A673 (cell line): Measurements from ENCODE around the gene ATP8A2. TPM values are rescaled to one million over a fixed set of nuclear protein-coding genes. Genes with fewer than 3 reads are reported as not detected.

Experiments used
- BruUV-seq: library from RNA; stranded (reverse); fragments of 400-500 nt; replicated peaks from 2 replicates; lab custom pipeline; 2021; lab: Mats Ljungman, UMichigan
- CTCF ChIA-PET: fragments of 300-600 bp; sonication (Branson Sonifier 250); formaldehyde crosslinking; loops from one replicate; lab custom pipeline; 2022; ENCODE audit warnings: antibody characterized with exemption; lab: Charles Lee
- POLR2A ChIA-PET: fragments of 300-600 bp; sonication (Branson Sonifier 250); formaldehyde crosslinking; loops from one replicate; lab custom pipeline; 2022; ENCODE audit warnings: antibody characterized with exemption; ENCODE audit not compliant: low non-redundant PET; lab: Charles Lee
- DNase-seq: peaks from one replicate; pipeline ENCODE4 v3.0.0-alpha.2; 2015; ENCODE audit warnings: low spot score
- H3K27ac ChIP-seq: fragments of 200-600 bp; sonication (generic); 2 replicates; pipeline ENCODE4 v1.5.1; 2016; ENCODE audit warnings: mixed run types, low read depth, mild to moderate bottlenecking, mixed read lengths, antibody characterized with exemption, low read length; ENCODE audit not compliant: poor library complexity, severe bottlenecking
- H3K27me3 ChIP-seq: fragments of 200-600 bp; sonication (generic); replicated peaks from 2 replicates; pipeline ENCODE4 v1.6.1; 2017; ENCODE audit warnings: mixed run types, low read depth, mild to moderate bottlenecking, mixed read lengths, antibody characterized with exemption, low read length; ENCODE audit not compliant: insufficient read depth, poor library complexity
- H3K36me3 ChIP-seq: fragments of 200-600 bp; sonication (generic); 2 replicates; pipeline ENCODE4 v1.6.1; 2016; ENCODE audit warnings: mixed run types, mild to moderate bottlenecking, mixed read lengths, antibody characterized with exemption, low read length; ENCODE audit not compliant: insufficient read depth, poor library complexity, severe bottlenecking
- H3K4me1 ChIP-seq: fragments of 200-600 bp; sonication (generic); 2 replicates; pipeline ENCODE4 v1.6.1; 2017; ENCODE audit warnings: mixed run types, mild to moderate bottlenecking, mixed read lengths, antibody characterized with exemption, low read length; ENCODE audit not compliant: insufficient read depth, poor library complexity, severe bottlenecking
- H3K4me3 ChIP-seq: fragments of 200-600 bp; sonication (generic); 2 replicates; pipeline ENCODE4 v1.5.1; 2016; ENCODE audit warnings: low read depth, mixed run types, mild to moderate bottlenecking, mixed read lengths, low read length; ENCODE audit not compliant: poor library complexity, severe bottlenecking
- H3K9me3 ChIP-seq: fragments of 200-600 bp; sonication (generic); 2 replicates; pipeline ENCODE4 v1.6.1; 2016; ENCODE audit warnings: mixed run types, low read depth, mild to moderate bottlenecking, mixed read lengths, antibody characterized with exemption, low read length; ENCODE audit not compliant: poor library complexity, severe bottlenecking
- CTCF ChIP-seq: fragments of 300-800, 200-600 bp; sonication (generic); conservative IDR thresholded peaks from 2 replicates; pipeline ENCODE4 v1.5.1; 2017; ENCODE audit warnings: low read depth, mild to moderate bottlenecking, antibody characterized with exemption, low read length, moderate library complexity, mixed read lengths
- EZH2 ChIP-seq: fragments of 200-600 bp; sonication (generic); IDR thresholded peaks from 2 replicates; pipeline ENCODE4 v1.6.1; 2017; ENCODE audit warnings: borderline replicate concordance, low read depth, mild to moderate bottlenecking, mixed read lengths, antibody characterized with exemption, low read length; ENCODE audit not compliant: poor library complexity, severe bottlenecking
- intact Hi-C: fragments of 100-400 bp; cut with micrococcal nuclease; formaldehyde crosslinking; loops from one replicate; pipeline ENCODE4 v1.10.0; 2022; ENCODE audit not compliant: unreplicated experiment
- total RNA-seq: library from RNA; stranded (reverse); gene quantifications from 2 replicates; pipeline ENCODE4 v1.2.3, GENCODE V29; 2021

ATP8A2 gene
- total RNA-seq, 1 experiment from 2014 or later, result 0.92 TPM

- no peaks in the 10 kb centered on the region for H3K27me3 ChIP-seq
- H3K36me3 ChIP-seq, result no peaks in the 10 kb centered on the region
- TF ChIP-seq CTCF (no peak), EZH2 (no peak)
- intact Hi-C loops, result no loop called here
- ChIA-PET POLR2A (no interaction called here), CTCF (no interaction called here)
- H3K4me1 ChIP-seq, result peaks cover 22% of the 10 kb centered on the region
- no TSS peak for BruUV-seq
- peak; percentile 25 for DNase-seq
- H3K9me3 ChIP-seq, result peaks cover 4% of the 10 kb centered on the region
- H3K4me3 ChIP-seq, result peak overlapping the region; percentile 15
- H3K27ac ChIP-seq, result no peak overlapping the region
Measured at GRCh38 chr13:26011996-26012821, 640.4 kb downstream of the ATP8A2 start.

DNA sequence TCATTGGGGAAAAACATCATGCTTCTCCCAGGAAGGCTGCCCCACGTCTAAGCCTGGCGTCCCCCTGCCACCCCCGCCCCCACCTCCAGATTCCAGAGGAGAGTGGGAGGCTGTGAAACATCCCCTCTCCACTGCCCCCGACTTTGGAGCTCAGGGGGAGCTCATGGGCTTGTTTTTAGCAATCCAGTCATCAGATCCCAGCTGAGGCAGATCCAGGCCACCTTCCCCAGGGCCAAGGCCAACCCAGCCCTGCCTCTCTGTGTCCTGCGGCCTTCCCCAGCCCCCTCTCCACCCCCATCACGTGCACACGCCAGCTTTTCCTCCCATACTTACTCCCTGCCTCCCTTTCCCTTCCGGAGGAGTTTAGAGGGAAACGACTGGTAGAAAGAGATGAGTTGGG lies 641.2 kb downstream of the ATP8A2 start:
- Histone ChIP-seq H3K27ac (no peak overlapping the region), H3K4me3 (no peak overlapping the region), H3K4me1 (peaks cover 30% of the 10 kb centered on the region), H3K27me3 (no peaks in the 10 kb centered on the region), H3K36me3 (no peaks in the 10 kb centered on the region), H3K9me3 (peaks cover 4% of the 10 kb centered on the region)
- BruUV-seq, result no TSS peak
- ChIA-PET CTCF (no interaction called here), POLR2A (no interaction called here)
- intact Hi-C loops, result no loop called here
- no peak for TF ChIP-seq EZH2
- TF ChIP-seq CTCF, result no peak
- no peak for DNase-seq

- BruUV-seq, result no TSS peak
- H3K4me3 ChIP-seq, result no peak overlapping the region
- DNase-seq, result peak; percentile 73
- peaks cover 32% of the 10 kb centered on the region for H3K4me1 ChIP-seq
- ChIA-PET CTCF (interaction anchor here (0.6 kb wide), 1 partner anchor 25 kb away, joined by 3 read pairs; no protein-coding TSS in a partner anchor), POLR2A (no interaction called here)
- H3K27ac ChIP-seq, result peak overlapping the region; percentile 52
- TF ChIP-seq EZH2, result no peak
- TF ChIP-seq CTCF, result no peak
- H3K36me3 ChIP-seq, result no peaks in the 10 kb centered on the region
- intact Hi-C loops, result loop anchor here (5.0 kb wide), 1 partner anchor 233 kb away; no protein-coding TSS in a partner anchor
- peaks cover 4% of the 10 kb centered on the region for H3K9me3 ChIP-seq
- H3K27me3 ChIP-seq, result no peaks in the 10 kb centered on the region
Measured at GRCh38 chr13:26015271-26016125, 643.7 kb downstream of the ATP8A2 start.
